Sigmoid colon (tissue), 7 donors: ENCODE results near the gene EFCAB13. TPM values are rescaled to one million over a fixed set of nuclear protein-coding genes. Genes with fewer than 3 reads are reported as not detected.

Experiments used
- DNase-seq: peaks from one replicate; pipeline ENCODE4 v3.0.0-alpha.2; 2019
- H3K27ac ChIP-seq, 4 donors: fragments of 200-600 bp; sonication (generic); one replicate each; pipeline ENCODE4 v1.5.1; 2016 to 2019; ENCODE audit warnings: mild to moderate bottlenecking in 1 of 4
- H3K27me3 ChIP-seq, 3 donors: fragments of 200-600 bp; sonication (generic); one replicate each; pipeline ENCODE4 v1.5.1; 2019; ENCODE audit warnings: mild to moderate bottlenecking in 1 of 3
- H3K36me3 ChIP-seq, 4 donors: fragments of 200-600 bp; sonication (generic); one replicate each; pipeline ENCODE4 v1.5.1; 2016 to 2019
- H3K4me1 ChIP-seq, 4 donors: fragments of 200-600 bp; sonication (generic); one replicate each; pipeline ENCODE4 v1.5.1; 2017 to 2019
- H3K4me3 ChIP-seq, 4 donors: fragments of 200-600 bp; sonication (generic); one replicate each; pipeline ENCODE4 v1.5.1; 2017 to 2019; ENCODE audit warnings: mild to moderate bottlenecking in 2 of 4, moderate library complexity in 1 of 4
- H3K9me3 ChIP-seq, 4 donors: fragments of 200-600 bp in 3 of 4; sonication (generic) in 3 of 4; one replicate each; pipeline versions ENCODE4 v1.5.1 to v1.6.1; 2013 to 2019
- CTCF ChIP-seq, 4 experiments: fragments of 450-650 bp in 3 of 4; fragments of 200-600 bp in 1 of 4; IDR thresholded peaks; one replicate each; pipeline ENCODE4 v1.5.1; 2016 to 2019; ENCODE audit warnings: antibody characterized with exemption in 4 of 4, mild to moderate bottlenecking in 3 of 4, moderate library complexity in 2 of 4
- EP300 ChIP-seq, 4 donors: sonication (generic); formaldehyde crosslinking; IDR thresholded peaks; one replicate each; pipeline ENCODE4 v1.6.1; 2017; ENCODE audit warnings: antibody characterized with exemption in 4 of 4
- POLR2A ChIP-seq, 2 donors: fragments of 450-650 bp; IDR thresholded peaks; one replicate each; pipeline ENCODE4 v1.6.1; 2016; ENCODE audit warnings: antibody characterized with exemption in 2 of 2, mild to moderate bottlenecking in 2 of 2, moderate library complexity in 2 of 2
- POLR2AphosphoS5 ChIP-seq, 4 donors: sonication (generic); formaldehyde crosslinking; IDR thresholded peaks; one replicate each; pipeline ENCODE4 v1.6.1; 2017; ENCODE audit warnings: antibody characterized with exemption in 4 of 4
- WGBS, 2 donors: extraction: QIAGEN DNeasy Blood & Tissue Kit; methylation state at CpG; one replicate each; pipeline ENCODE4 v1.1.7; 2013; 5-methylcytosine and 5-hydroxymethylcytosine counted together
- intact Hi-C: fragments of 100-400 bp; cut with DNase I; formaldehyde crosslinking; loops from one replicate; pipeline ENCODE4 v1.15.1; 2023
- polyA plus RNA-seq, 3 donors: library from polyadenylated mRNA; stranded (reverse); fragments of 200-250 nt; gene quantifications; one replicate each; pipeline ENCODE4 v1.2.3, GENCODE V29; 2013
- total RNA-seq, 4 donors: library from RNA; depleted of rRNA; stranded (reverse); fragments of >200 nt; gene quantifications; one replicate each; pipeline ENCODE4 v1.1.0, GENCODE V29; 2016
- donor health status: healthy with polysubstance abuse.
- donor health status: Bipolar disorder and iron deficiency.
- donor health status: healthy.

EFCAB13 gene
- total and polyA plus RNA-seq, 7 donors = 0.46 to 16.3 (median 8.7) TPM

- no peak for TF ChIP-seq POLR2A (IDR thresholded peaks at IDR 0.05)
- peak; percentile 46 to 68 (median 57) for TF ChIP-seq POLR2AphosphoS5 (IDR thresholded peaks at IDR 0.05)
- peak in 1 of 4 donors; percentile 10 for TF ChIP-seq EP300 (IDR thresholded peaks at IDR 0.05)
- TF ChIP-seq CTCF (IDR thresholded peaks at IDR 0.05) = no peak
- peaks cover 0 to 83% (median 71%) of the 10 kb centered on the region in 4 donors for H3K4me1 ChIP-seq
- H3K27ac ChIP-seq = peak overlapping the region; percentile 86 to 92 (median 88)
- no peaks in the 10 kb centered on the region for H3K36me3 ChIP-seq
- 30 to 50% methylated on average over 10 of the region's 10 CpGs for WGBS, 2 donors
- H3K27me3 ChIP-seq = no peaks in the 10 kb centered on the region
- intact Hi-C loops = no loop called here
- DNase-seq = peak; percentile 94
- H3K9me3 ChIP-seq = no peaks in the 10 kb centered on the region
- no peak overlapping the region for H3K4me3 ChIP-seq
Observed at GRCh38 chr17:47276868-47277267, 46.9 kb upstream of the EFCAB13 start.

- intact Hi-C loops = no loop called here
Observed at GRCh38 chr17:47277921-47278320, 45.8 kb upstream of the EFCAB13 start.

GRCh38 chr17:47278561-47278960 is 45.2 kb upstream of the EFCAB13 start:
- Histone ChIP-seq H3K4me1 (peaks cover 0 to 82% (median 71%) of the 10 kb centered on the region in 4 donors), H3K36me3 (no peaks in the 10 kb centered on the region)

More at GRCh38 chr17:47277921-47278320, 45.8 kb upstream of the EFCAB13 start:
- peaks cover 0 to 83% (median 71%) of the 10 kb centered on the region in 4 donors for H3K4me1 ChIP-seq
- peak overlapping the region; percentile 86 to 92 (median 88) for H3K27ac ChIP-seq
- WGBS, 2 donors = 84 to 90% methylated on average over 1 of the region's 1 CpG
- no peaks in the 10 kb centered on the region for H3K27me3 ChIP-seq
- no peak for DNase-seq
- TF ChIP-seq EP300 (IDR thresholded peaks at IDR 0.05) (no peak), POLR2A (IDR thresholded peaks at IDR 0.05) (no peak), POLR2AphosphoS5 (IDR thresholded peaks at IDR 0.05) (no peak)
- no peak overlapping the region for H3K4me3 ChIP-seq
- no peaks in the 10 kb centered on the region for H3K36me3 ChIP-seq
- H3K9me3 ChIP-seq = no peaks in the 10 kb centered on the region

GRCh38 chr17:47279062-47279801 is 44.5 kb upstream of the EFCAB13 start:
- 52 to 78% methylated on average over 10 of the region's 10 CpGs for WGBS, 2 donors

More at GRCh38 chr17:47278561-47278960, 45.2 kb upstream of the EFCAB13 start:
- intact Hi-C loops = no loop called here
- 89% methylated on average over 4 of the region's 4 CpGs for WGBS, 2 donors
- DNase-seq = no peak
- Histone ChIP-seq H3K4me3 (no peak overlapping the region), H3K9me3 (no peaks in the 10 kb centered on the region), H3K27ac (peak overlapping the region; percentile 86 to 92 (median 88)), H3K27me3 (no peaks in the 10 kb centered on the region)
- TF ChIP-seq POLR2A (IDR thresholded peaks at IDR 0.05) (no peak), CTCF (IDR thresholded peaks at IDR 0.05) (no peak), POLR2AphosphoS5 (IDR thresholded peaks at IDR 0.05) (no peak), EP300 (IDR thresholded peaks at IDR 0.05) (no peak)

More at GRCh38 chr17:47279062-47279801, 44.5 kb upstream of the EFCAB13 start:
- intact Hi-C loops = no loop called here
- Histone ChIP-seq H3K9me3 (no peaks in the 10 kb centered on the region), H3K36me3 (peaks cover 0 to 6% (median 0%) of the 10 kb centered on the region in 4 donors), H3K27ac (peak overlapping the region; percentile 86 to 92 (median 88)), H3K4me1 (peaks cover 0 to 76% (median 70%) of the 10 kb centered on the region in 4 donors), H3K27me3 (no peaks in the 10 kb centered on the region), H3K4me3 (no peak overlapping the region)
- peak; percentile 90 for DNase-seq
- peak; percentile 31 to 87 (median 72) for TF ChIP-seq EP300 (IDR thresholded peaks at IDR 0.05)
- no peak for TF ChIP-seq POLR2A (IDR thresholded peaks at IDR 0.05)
- peak in 2 of 4 experiments; percentile 10 to 11 for TF ChIP-seq CTCF (IDR thresholded peaks at IDR 0.05)
- TF ChIP-seq POLR2AphosphoS5 (IDR thresholded peaks at IDR 0.05) = peak; percentile 29 to 70 (median 54)
